HEK293T (cell line): ENCODE measurements around the gene ALPK1.

Experiments used
- CTCF ChIA-PET: fragments of 350-600 bp; formaldehyde crosslinking; extraction: SDS; loops from one replicate; lab custom pipeline; 2021; ENCODE audit warnings: antibody characterized with exemption, inconsistent platforms; lab: Yijun Ruan, JAX
- POLR2A ChIA-PET: fragments of 350-600 bp; formaldehyde crosslinking; extraction: SDS; loops from one replicate; lab custom pipeline; 2020; ENCODE audit warnings: antibody characterized with exemption, inconsistent platforms; lab: Yijun Ruan, JAX
- DNase-seq: peaks from one replicate; pipeline ENCODE4 v3.0.0; 2012; ENCODE audit warnings: mixed read lengths; ENCODE audit errors: extremely low spot score
- ARNT ChIP-seq: fragments of 450-650 bp; IDR thresholded peaks from 2 replicates; pipeline ENCODE4 v1.6.1; 2017; ENCODE audit warnings: mild to moderate bottlenecking
- BHLHE40 ChIP-seq: fragments of 450-650 bp; IDR thresholded peaks from 2 replicates; pipeline ENCODE4 v1.6.1; 2016; ENCODE audit warnings: mild to moderate bottlenecking, moderate library complexity, borderline replicate concordance
- CTBP1 ChIP-seq: fragments of 450-650 bp; IDR thresholded peaks from 2 replicates; pipeline ENCODE4 v1.6.1; 2016; ENCODE audit warnings: borderline replicate concordance
- ELF4 ChIP-seq: fragments of 450-650 bp; IDR thresholded peaks from 2 replicates; pipeline ENCODE4 v1.6.1; 2017; ENCODE audit warnings: antibody characterized with exemption
- FOXA1 ChIP-seq: fragments of 450-650 bp; IDR thresholded peaks from 2 replicates; pipeline ENCODE4 v1.6.1; 2016; ENCODE audit warnings: mild to moderate bottlenecking
- FOXK2 ChIP-seq: fragments of 450-650 bp; IDR thresholded peaks from 2 replicates; pipeline ENCODE4 v1.6.1; 2016; ENCODE audit warnings: mild to moderate bottlenecking
- FOXM1 ChIP-seq: fragments of 450-650 bp; IDR thresholded peaks from 2 replicates; pipeline ENCODE4 v1.6.1; 2017; ENCODE audit warnings: mild to moderate bottlenecking, borderline replicate concordance
- HDGF ChIP-seq: fragments of 450-650 bp; IDR thresholded peaks from 2 replicates; pipeline ENCODE4 v1.6.1; 2017; ENCODE audit warnings: antibody characterized with exemption, borderline replicate concordance
- L3MBTL2 ChIP-seq: fragments of 450-650 bp; conservative IDR thresholded peaks from 2 replicates; pipeline ENCODE4 v1.6.1; 2016; ENCODE audit warnings: mild to moderate bottlenecking
- LEF1 ChIP-seq: fragments of 450-650 bp; IDR thresholded peaks from 2 replicates; pipeline ENCODE4 v1.6.1; 2017; ENCODE audit warnings: mild to moderate bottlenecking, borderline replicate concordance
- NFRKB ChIP-seq: fragments of 450-650 bp; IDR thresholded peaks from 2 replicates; pipeline ENCODE4 v1.6.1; 2016; ENCODE audit warnings: mild to moderate bottlenecking, moderate library complexity
- PKNOX1 ChIP-seq: fragments of 450-650 bp; IDR thresholded peaks from 2 replicates; pipeline ENCODE4 v1.6.1; 2016
- SP1 ChIP-seq: fragments of 450-650 bp; IDR thresholded peaks from 2 replicates; pipeline ENCODE4 v1.6.1; 2017
- SUZ12 ChIP-seq: fragments of 450-650 bp; IDR thresholded peaks from 2 replicates; pipeline ENCODE4 v1.6.1; 2016; ENCODE audit warnings: mild to moderate bottlenecking
- TARDBP ChIP-seq: fragments of 450-650 bp; IDR thresholded peaks from 2 replicates; pipeline ENCODE4 v1.6.1; 2016
- ZNF384 ChIP-seq: fragments of 450-650 bp; IDR thresholded peaks from 2 replicates; pipeline ENCODE4 v1.6.1; 2016

Gene ALPK1

GRCh38 chr4:112343330-112344080, 46.3 kb downstream of the ALPK1 start:
- DNase-seq: no peak
- CTCF ChIA-PET: interaction anchor here (0.7 to 1.7 kb wide), 2 partner anchors 181 to 255 kb away, joined by 3 read pairs; no protein-coding TSS in a partner anchor
- POLR2A ChIA-PET: no interaction called here

GRCh38 chr4:112348488-112349158, 51.5 kb downstream of the ALPK1 start:
- DNase-seq: peak; percentile 58
- peak; percentile 65; the same call in 1 of the 2 replicates for TF ChIP-seq L3MBTL2
- TF ChIP-seq FOXK2: no peak
- TF ChIP-seq BHLHE40: no peak
- no peak for TF ChIP-seq SUZ12
- POLR2A ChIA-PET: no interaction called here
- CTCF ChIA-PET: interaction anchor here (0.8 kb wide), 1 partner anchor 11 kb away, joined by 3 read pairs; no protein-coding TSS in a partner anchor

More at GRCh38 chr4:112343330-112344080, 46.3 kb downstream of the ALPK1 start:
- TF ChIP-seq FOXM1: no peak
- no peak for TF ChIP-seq CTBP1
- no peak for TF ChIP-seq LEF1
- no peak for TF ChIP-seq PKNOX1
- no peak for TF ChIP-seq SP1
- TF ChIP-seq ZNF384: no peak
- no peak for TF ChIP-seq ARNT
- TF ChIP-seq TARDBP: no peak
- no peak for TF ChIP-seq SUZ12
- TF ChIP-seq NFRKB: no peak
- no peak for TF ChIP-seq BHLHE40
- no peak for TF ChIP-seq FOXA1
- no peak for TF ChIP-seq L3MBTL2
- TF ChIP-seq HDGF: no peak
- TF ChIP-seq ELF4: no peak
- TF ChIP-seq FOXK2: no peak

- POLR2A ChIA-PET: no interaction called here
- DNase-seq: no peak
- no peak for TF ChIP-seq ZNF384
- TF ChIP-seq FOXK2: no peak
- TF ChIP-seq LEF1: no peak
- TF ChIP-seq L3MBTL2: no peak
- no peak for TF ChIP-seq FOXM1
- no peak for TF ChIP-seq HDGF
- TF ChIP-seq SP1: no peak
- no peak for TF ChIP-seq FOXA1
- no peak for TF ChIP-seq PKNOX1
- no peak for TF ChIP-seq TARDBP
- TF ChIP-seq BHLHE40: no peak
- TF ChIP-seq SUZ12: no peak
- TF ChIP-seq CTBP1: no peak
- no peak for TF ChIP-seq NFRKB
- CTCF ChIA-PET: no interaction called here
Observed at GRCh38 chr4:112352736-112353135, 55.6 kb downstream of the ALPK1 start.

GRCh38 chr4:112355662-112356061, 58.5 kb downstream of the ALPK1 start:
- TF ChIP-seq FOXM1 (no peak), HDGF (no peak), FOXA1 (no peak), ELF4 (no peak), NFRKB (no peak), L3MBTL2 (no peak), SP1 (no peak), TARDBP (no peak), ZNF384 (no peak), LEF1 (no peak), CTBP1 (no peak), PKNOX1 (no peak), BHLHE40 (no peak), ARNT (no peak), SUZ12 (no peak), FOXK2 (no peak)
- ChIA-PET CTCF (no interaction called here), POLR2A (no interaction called here)
- DNase-seq: no peak

GRCh38 chr4:112357453-112357852, 60.3 kb downstream of the ALPK1 start:
- ChIA-PET CTCF (no interaction called here), POLR2A (no interaction called here)
- DNase-seq: no peak
- no peak for TF ChIP-seq CTBP1
- no peak for TF ChIP-seq PKNOX1
- no peak for TF ChIP-seq ARNT
- TF ChIP-seq SUZ12: no peak
- no peak for TF ChIP-seq FOXK2
- TF ChIP-seq ZNF384: no peak
- no peak for TF ChIP-seq HDGF
- no peak for TF ChIP-seq FOXA1
- TF ChIP-seq LEF1: no peak
- no peak for TF ChIP-seq BHLHE40
- TF ChIP-seq TARDBP: no peak
